HG02763 (cell line): ENCODE results near the gene PPFIA1.
"Not testable (repeated sequence)": the region's sequence is repeated elsewhere in the genome, so short reads cannot be mapped to it uniquely, and the experiment has no call there.

Experiments
- ATAC-seq: cut with Tn5 transposase; IDR thresholded peaks from one replicate; pipeline ENCODE4 v1.9.1; 2021; ENCODE audit warnings: mild to moderate bottlenecking, moderate library complexity; ENCODE audit not compliant: unreplicated experiment

The PPFIA1 gene

DNA sequence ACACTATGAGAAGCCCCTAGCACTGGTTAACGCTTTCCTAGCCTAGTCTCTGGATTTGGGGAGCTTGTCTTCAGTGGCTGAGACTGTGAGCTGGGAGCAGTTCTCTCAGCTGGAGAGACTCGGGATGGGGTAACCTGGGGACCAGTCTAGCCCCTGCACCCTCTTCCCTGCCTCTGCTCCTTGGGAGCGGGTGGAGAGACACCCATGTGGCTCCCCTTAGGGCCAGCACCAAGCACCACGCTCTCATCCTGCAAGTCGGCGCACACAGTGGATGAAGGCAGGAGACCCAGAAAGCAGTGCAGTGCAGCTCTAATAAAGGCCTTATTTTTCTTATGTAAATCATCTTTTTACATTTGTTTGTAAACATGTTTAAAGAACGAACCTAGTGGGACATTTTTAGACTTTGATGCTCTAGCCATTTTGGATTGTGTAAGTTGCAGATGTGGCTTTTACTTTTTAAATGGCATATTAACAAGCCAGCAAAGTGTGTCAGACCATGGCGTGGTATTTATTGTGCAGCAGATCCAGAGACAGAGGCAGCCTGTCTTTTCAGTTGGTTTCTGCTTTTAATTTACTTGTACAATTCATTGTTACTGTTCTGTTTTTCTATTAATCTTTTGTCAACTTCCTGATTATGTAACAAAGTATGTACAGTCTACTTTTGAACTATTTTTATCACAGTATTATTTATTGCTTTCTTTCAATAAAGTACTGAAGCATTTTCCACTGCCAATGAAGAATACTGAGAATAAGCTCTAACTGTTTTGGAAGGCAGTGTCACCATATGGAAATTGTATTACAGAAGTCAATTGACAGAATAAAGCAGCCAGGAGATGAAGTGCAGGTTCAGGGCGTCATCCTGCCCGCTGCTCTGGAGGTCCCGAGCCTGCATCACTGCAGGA lies 113.4 kb downstream of the PPFIA1 start:
- no peak for ATAC-seq

DNA sequence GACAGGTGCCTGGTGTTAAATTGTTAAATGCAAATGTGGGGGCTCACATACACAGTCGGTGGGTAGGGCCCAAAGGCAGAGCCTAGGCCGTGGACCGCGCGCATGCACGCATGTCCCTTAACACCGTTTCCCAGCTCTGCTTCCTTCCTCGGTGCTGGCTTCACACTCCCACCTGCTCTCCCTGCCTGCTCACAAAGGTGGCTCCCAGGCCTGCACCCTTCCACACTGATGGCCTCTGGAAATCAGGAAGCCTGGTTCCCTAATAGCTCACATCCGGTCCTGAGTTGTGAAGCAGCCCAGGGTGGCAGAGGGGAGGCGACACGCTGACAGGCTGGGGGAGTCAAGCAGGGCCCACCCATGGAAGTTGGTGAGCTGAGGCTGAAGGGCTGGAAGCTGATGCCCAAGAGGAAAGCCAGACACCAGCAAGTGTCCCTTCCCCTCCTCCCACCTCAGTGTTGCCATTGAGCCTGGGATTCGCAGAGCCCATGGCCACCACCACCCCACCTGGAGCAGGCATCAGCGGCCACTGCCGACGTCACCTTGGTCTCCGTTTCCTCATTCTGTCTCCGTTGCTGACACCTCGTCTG lies 114.2 kb downstream of the PPFIA1 start:
- no peak for ATAC-seq

DNA sequence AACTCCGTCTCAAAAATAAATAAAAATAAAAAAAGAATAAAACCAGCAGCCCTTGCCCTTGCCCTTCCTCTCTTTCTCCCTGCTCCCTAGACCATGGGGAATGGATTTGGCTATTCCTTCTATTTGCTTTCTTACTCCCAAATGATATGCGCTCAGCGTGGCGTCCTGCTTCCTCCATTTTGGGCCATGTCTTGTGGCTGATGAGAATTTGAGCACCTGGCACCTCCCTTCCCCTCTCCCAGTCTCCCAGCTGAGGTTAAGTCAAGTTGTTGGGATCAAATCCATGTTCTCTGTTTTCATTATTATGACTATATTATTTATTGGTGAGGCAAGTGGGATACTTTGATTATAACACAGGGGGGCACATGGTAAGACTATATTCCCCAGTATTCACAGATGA lies 117.1 kb downstream of the PPFIA1 start:
- ATAC-seq = no peak

GRCh38 chr11:70389201-70389600 lies 118.7 kb downstream of the PPFIA1 start:
- ATAC-seq = no peak

DNA sequence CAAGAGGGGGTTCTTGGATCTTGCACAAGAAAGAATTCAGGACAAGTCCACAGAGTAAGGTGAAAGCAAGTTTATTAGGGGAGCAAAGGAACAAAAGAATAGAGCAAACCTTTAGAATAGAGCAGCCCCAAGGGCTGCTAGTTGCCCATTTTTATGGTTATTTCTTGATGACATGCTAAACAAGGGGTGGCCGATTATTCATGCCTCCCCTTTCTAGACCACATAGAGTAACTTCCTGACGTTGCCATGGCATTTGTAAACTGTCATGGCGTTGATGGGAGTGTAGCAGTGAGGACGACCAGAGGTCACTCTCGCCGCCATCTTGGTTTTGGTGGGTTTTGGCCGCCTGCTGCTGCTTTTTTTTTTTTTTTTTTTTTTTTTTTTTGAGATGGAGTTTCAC lies 120.4 kb downstream of the PPFIA1 start:
- not testable (repeated sequence) for ATAC-seq

DNA sequence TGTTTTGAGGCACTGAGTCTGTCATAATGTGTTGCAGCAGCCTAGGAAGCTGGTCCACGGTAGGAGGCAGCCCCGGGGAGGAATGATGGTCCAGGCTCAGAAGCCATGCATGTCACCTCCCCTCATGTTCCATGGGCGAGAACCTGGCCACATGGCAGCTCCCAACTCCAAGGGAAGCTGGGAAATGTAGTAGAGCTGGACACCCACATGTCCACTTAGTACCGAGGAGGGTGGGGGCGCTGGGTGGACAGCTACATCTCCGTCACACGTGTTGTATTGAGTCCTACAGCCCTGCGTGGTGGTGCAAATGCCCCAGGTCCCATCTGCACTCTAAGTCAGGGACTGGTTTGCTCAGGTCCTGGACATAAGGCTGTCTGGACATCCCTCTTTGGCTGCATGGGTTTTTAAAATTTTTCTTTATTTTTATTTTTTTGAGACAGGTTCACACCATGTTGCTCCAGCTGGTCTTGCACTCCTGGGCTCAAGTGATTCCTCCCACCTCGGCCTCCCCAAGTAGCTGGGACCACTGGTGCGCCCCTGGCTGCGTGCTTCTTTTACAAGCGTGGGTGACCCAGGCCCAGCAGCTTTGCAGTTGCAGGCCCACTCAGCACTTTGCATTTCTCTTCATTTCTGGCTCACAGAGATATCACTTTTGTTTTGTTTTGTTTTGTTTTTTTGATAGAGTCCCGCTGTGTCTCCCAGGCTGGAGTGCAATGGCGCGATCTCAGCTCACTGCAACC lies 123.9 kb downstream of the PPFIA1 start:
- no peak for ATAC-seq

DNA sequence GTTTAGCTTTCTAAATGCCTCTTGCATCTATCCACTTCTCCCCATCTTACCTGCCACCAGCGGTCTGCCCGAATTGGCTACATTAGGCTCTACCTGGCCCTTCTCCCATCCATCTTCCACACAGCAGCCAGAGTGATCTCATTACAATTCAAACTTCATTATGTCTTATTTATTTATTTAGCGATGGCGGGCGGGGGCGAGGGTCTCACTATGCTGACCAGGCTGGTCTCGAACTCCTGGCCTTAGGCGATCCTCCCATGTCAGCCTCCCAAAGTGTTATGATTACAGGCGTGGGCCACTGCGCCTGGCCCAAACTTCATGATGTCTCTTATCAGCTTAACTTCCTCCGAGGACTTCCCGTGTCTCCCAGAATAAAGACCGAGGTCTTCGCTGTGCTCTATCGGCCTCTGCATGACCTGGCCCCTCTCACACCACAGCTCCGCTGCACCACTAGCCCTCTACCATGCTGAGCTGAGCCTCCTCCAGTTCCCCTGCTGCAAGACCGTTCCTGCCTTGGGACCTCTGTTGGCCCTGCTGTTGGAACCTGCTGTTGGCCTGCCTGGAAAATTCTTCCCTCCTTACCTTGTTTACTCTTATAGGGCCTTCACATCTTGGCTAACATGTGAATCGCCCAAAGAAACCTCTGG lies 127.0 kb downstream of the PPFIA1 start:
- no peak for ATAC-seq

DNA sequence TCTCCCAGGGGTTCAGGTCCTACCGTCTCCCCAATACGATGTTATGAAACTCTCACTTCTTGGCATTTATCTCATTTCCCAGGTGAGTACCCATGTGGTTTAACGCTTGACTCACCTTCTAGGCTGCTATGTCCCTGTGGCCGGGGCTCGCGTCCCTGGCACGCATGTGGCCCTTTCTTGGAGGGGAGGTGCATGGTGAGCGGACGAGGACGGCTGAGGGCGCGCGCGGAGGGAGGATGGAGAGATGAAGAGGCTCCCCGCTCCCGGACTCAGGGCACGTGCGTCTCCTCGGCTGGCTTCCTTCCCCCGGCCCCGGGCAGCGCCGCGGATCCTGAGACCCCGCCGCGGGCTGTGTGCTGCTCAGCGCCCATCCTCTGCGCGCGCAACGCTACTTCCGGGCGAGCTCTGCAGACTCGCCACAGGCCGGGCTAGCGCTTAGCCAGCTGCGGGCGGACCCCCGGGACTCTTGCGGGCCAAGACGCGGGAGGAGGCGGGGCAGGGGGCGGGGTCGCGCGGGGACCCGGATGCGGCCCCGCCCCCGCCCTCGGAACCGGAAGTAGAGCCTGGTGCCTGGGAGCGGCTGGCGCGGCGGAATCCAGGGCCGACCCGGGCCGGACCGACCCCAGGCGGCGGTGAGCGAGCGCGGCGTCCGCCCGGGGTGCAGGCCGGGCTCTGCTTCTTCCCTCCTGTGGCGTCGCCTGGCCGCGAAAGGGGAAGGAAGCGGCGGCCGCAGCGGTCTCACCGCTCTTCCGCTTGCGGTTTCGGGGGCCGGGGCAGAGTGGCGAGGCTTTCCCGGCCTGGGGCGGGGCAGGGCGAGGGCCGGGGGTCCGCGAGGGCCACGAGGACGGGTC lies 127.7 kb downstream of the PPFIA1 start, which contains the start of gene CTTN:
Gene CTTN (plus strand): TSS at position 547 of the 851 bp plus-strand sequence. CDS start 8,769 bp downstream, outside the sequence.
- no peak for ATAC-seq

DNA sequence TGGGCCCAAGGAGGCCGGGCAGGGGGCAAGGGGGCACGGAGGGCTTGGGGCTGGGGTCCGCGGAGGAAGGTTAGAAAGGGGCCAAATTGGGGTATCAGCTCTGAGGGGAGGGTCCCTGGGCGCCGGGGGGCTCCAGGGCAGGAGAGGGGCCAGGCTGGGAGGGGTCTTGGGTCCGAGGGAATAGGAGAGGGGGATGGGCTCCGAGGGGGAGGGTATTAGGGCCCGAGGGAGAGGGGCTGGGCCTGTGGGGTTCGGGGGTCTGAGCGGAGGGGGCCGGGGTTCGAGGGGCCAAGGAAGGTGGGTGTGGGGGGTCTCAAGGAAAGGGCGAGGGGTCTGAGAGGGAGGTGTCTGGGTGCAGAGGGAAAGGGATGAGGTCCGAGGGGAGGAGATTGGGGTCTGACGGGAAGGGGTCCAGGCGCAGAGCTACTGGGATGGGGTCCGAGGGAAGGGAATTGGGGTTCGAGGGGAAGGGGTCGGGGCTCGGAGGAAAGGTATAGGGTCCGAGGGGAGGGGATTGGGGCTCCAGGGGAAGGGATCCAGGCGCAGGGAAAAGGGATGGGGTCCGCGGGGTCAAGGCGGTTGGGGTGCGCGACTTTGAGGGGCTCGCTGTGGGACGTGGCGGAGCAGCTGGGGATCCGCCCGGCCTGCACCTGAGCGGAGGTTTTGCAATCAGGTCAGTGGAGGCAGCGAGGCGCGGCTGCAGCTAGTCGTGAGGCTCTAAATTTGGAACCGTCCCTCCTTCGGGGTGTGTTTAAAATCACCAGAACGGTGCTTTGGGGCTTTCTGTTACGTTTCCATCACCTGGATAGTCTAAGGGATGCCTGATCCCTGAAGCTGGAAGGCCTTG lies 128.6 kb downstream of the PPFIA1 start:
- no peak for ATAC-seq

- no peak for ATAC-seq
Measured at GRCh38 chr11:70399681-70400112, 129.2 kb downstream of the PPFIA1 start.

- ATAC-seq = no peak
Measured at GRCh38 chr11:70400643-70401042, 130.2 kb downstream of the PPFIA1 start.

DNA sequence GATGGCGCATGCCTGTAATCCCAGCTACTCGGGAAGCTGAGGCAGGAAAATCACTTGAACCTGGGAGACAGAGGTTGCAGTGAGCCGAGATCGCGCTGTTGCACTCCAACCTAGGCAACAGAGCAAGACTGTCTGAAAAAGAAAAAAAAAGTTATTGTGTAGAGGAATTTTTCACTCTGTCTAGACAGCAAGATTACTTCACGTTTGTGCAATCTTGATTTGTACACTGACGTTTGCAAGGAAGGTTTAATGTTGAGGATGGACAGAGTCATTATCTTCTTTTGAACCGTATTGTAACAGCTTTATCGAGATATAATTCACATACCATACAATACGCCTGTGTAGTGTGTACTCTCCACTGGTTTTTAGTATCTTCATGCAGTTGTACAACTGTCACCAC lies 131.5 kb downstream of the PPFIA1 start:
- ATAC-seq = no peak

GRCh38 chr11:70402685-70403084 lies 132.2 kb downstream of the PPFIA1 start:
- no peak for ATAC-seq

- ATAC-seq = no peak
Measured at GRCh38 chr11:70404244-70404643, 133.8 kb downstream of the PPFIA1 start.

- ATAC-seq = no peak
Measured at GRCh38 chr11:70405679-70406395, 135.3 kb downstream of the PPFIA1 start.

DNA sequence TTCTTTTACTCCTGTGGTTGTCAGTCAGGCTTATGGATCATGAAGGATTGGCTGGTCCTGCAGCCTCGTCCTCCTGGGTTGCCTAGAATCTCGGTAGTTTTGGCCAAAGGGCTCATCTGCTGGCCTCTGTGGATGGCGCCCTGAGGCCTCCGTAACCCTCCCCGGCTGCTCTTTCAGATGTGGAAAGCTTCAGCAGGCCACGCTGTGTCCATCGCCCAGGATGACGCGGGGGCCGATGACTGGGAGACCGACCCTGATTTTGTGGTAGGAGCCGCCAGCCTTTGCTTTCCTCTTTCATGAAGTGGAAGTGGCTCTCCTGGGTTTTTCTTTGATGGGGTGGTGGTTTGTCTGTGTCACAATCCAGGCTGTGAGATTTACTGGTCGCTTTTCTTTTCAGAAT lies 136.6 kb downstream of the PPFIA1 start:
- no peak for ATAC-seq

- ATAC-seq = no peak
Measured at GRCh38 chr11:70407814-70408213, 137.3 kb downstream of the PPFIA1 start.

DNA sequence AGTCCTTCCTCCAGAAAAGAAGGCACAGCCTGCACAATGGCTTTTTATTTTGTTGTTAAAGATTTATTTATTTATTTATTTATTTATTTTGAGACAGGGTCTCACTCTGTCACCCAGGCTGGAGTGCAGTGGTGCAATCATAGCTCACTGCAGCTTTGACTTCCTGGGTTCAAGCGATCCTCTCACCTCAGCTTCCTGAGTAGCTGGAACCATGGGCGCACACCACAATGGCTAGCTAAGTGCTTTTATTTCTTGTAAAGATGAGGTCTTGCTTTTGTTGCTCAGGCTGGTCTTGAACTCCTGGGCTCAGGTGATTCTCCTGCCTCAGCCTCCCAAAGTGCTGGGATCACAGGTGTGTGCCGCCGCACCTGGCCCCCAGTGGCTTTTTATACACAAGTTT lies 137.8 kb downstream of the PPFIA1 start:
- not testable (repeated sequence) for ATAC-seq

GRCh38 chr11:70409437-70409836 lies 138.9 kb downstream of the PPFIA1 start:
- no peak for ATAC-seq
